ENCODE measurements around the gene RBMS3.
A peak's percentile ranks its signal among the peaks of the same experiment; 100 is the strongest.
"Not testable (repeated sequence)": the region's sequence is repeated elsewhere in the genome, so short reads cannot be mapped to it uniquely, and the experiment has no call there.

Gene RBMS3

GRCh38 chr3:29339016-29339833 is 58.4 kb downstream of the RBMS3 start:
- no peak for DNase-seq

- DNase-seq = no peak
Measured at GRCh38 chr3:29344154-29344553, 63.3 kb downstream of the RBMS3 start.

GRCh38 chr3:29344935-29345334 is 64.1 kb downstream of the RBMS3 start:
- DNase-seq = no peak

- no peak for DNase-seq
Measured at GRCh38 chr3:29345516-29346300, 64.8 kb downstream of the RBMS3 start.

GRCh38 chr3:29346828-29347227 is 66.0 kb downstream of the RBMS3 start:
- no peak for DNase-seq

GRCh38 chr3:29347412-29347811 is 66.5 kb downstream of the RBMS3 start:
- no peak for DNase-seq

- DNase-seq = no peak
Measured at GRCh38 chr3:29348316-29348715, 67.4 kb downstream of the RBMS3 start.

- no peak for DNase-seq
Measured at GRCh38 chr3:29349049-29349448, 68.2 kb downstream of the RBMS3 start.

- DNase-seq = no peak
Measured at GRCh38 chr3:29353807-29354206, 72.9 kb downstream of the RBMS3 start.

GRCh38 chr3:29354894-29355293 is 74.0 kb downstream of the RBMS3 start:
- DNase-seq = no peak

GRCh38 chr3:29356062-29356461 is 75.2 kb downstream of the RBMS3 start:
- no peak for DNase-seq

- not testable (repeated sequence) for DNase-seq
Measured at GRCh38 chr3:29360289-29360688, 79.4 kb downstream of the RBMS3 start.

- no peak for DNase-seq
Measured at GRCh38 chr3:29363110-29363509, 82.2 kb downstream of the RBMS3 start.

- DNase-seq = no peak
Measured at GRCh38 chr3:29370021-29370420, 89.2 kb downstream of the RBMS3 start.

GRCh38 chr3:29370476-29371420 is 89.9 kb downstream of the RBMS3 start:
- peak; percentile 10 for DNase-seq

GRCh38 chr3:29373131-29373680 is 92.3 kb downstream of the RBMS3 start:
- DNase-seq = no peak

GRCh38 chr3:29374226-29374625 is 93.4 kb downstream of the RBMS3 start:
- no peak for DNase-seq

- DNase-seq = no peak
Measured at GRCh38 chr3:29379097-29379496, 98.2 kb downstream of the RBMS3 start.

- no peak for DNase-seq
Measured at GRCh38 chr3:29381595-29381994, 100.7 kb downstream of the RBMS3 start.

- no peak for DNase-seq
Measured at GRCh38 chr3:29382409-29382808, 101.5 kb downstream of the RBMS3 start.

- no peak for DNase-seq
Measured at GRCh38 chr3:29382845-29383244, 102.0 kb downstream of the RBMS3 start.

GRCh38 chr3:29384640-29385039 is 103.8 kb downstream of the RBMS3 start:
- peak; percentile 16 for DNase-seq

Measured in right kidney (tissue), 1 donor.